ENCODE data around the gene CST4. TPM values are rescaled to one million over a fixed set of nuclear protein-coding genes. Genes with fewer than 3 reads are reported as not detected.
"Not testable (repeated sequence)": the region's sequence is repeated elsewhere in the genome, so short reads cannot be mapped to it uniquely, and the experiment has no call there.

CST4 gene
- total and polyA plus RNA-seq, 5 donors: not detected

DNA sequence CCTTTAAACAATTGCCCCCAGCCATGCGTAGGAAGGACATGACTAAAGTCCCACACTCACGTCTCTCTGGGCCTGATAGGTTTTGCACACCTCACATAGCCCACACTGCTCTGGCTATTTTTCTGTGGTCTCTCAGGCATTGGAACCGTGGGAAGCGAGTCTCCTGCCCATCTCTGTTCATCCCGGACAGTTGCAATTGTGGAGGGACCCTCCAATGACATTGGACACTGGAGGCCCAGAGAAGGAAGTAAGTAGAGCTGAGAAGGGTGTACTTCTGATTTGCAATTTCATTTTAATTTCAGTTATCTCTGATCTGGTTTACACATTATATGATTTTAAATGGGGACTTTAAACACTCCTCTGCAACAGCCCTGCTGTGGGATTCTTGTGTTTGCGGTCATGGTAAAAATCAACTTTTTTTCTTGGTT is 27.8 kb downstream of the CST4 start:
- no peaks in the 10 kb centered on the region for H3K9me3 ChIP-seq (ENCODE audit: control insufficient read depth, low read length)
- DNase-seq (no peak), ATAC-seq (no peak)
- H3K4me3 ChIP-seq (ENCODE audit: low read length): no peak overlapping the region
- no peak overlapping the region for H3K27ac ChIP-seq (ENCODE audit: low read length)
- H3K4me1 ChIP-seq (ENCODE audit: control insufficient read depth, insufficient read depth, low read length): no peaks in the 10 kb centered on the region
- intact Hi-C loops (cut with DNase I): no loop called here
- H3K27me3 ChIP-seq (ENCODE audit: control insufficient read depth, insufficient read depth): no peaks in the 10 kb centered on the region
- WGBS: 89% methylated on average over 6 of the region's 6 CpGs

DNA sequence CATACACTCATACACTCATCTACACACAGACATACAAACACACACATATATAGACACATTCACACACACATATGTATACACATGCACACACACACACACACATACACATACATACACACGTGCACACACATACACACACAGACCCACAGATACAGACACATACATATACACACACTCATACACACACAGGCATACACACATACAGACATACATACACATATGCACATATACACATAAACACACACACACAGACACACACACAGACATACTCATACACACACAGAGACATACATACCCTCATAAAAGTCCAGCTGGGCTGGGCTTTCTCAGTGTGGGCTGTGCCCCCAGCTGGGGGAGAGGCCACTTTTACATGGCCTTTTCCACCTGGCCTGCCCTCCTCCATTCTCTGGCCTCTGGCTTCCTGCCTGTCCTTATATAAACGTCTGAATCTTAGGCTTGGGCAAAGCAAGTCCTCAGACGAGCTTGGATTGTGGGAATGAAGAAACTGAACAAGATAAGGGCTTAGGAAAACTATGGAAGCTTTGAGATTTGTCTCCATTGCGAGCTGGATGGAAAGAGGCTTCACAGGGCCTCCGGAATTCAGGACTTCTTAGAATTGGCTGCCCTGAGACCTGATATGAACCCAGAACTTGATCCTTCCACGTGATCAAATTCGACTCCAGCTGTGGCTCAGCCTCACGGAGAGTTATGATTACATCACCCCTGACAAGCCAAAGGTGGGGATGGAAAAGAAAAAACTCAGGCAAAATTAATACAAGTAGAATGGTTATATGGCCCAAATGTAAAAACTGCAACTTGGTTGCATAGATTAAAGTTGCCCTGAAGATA is 28.6 kb downstream of the CST4 start:
- H3K4me3 ChIP-seq (ENCODE audit: low read length): no peak overlapping the region
- intact Hi-C loops (cut with DNase I): no loop called here
- H3K4me1 ChIP-seq (ENCODE audit: control insufficient read depth, insufficient read depth, low read length): no peaks in the 10 kb centered on the region
- peak overlapping the region; percentile 68 for H3K27ac ChIP-seq (ENCODE audit: low read length)
- no peaks in the 10 kb centered on the region for H3K9me3 ChIP-seq (ENCODE audit: control insufficient read depth, low read length)
- peak; percentile 49 to 76 for ATAC-seq
- peak in 2 of 3 donors; percentile 38 to 67 for DNase-seq
- H3K27me3 ChIP-seq (ENCODE audit: control insufficient read depth, insufficient read depth): no peaks in the 10 kb centered on the region
- WGBS: 45% methylated on average over 8 of the region's 8 CpGs

- DNase-seq; H3K4me1 ChIP-seq (ENCODE audit: control insufficient read depth, insufficient read depth, low read length); H3K27me3 ChIP-seq (ENCODE audit: control insufficient read depth, insufficient read depth); intact Hi-C loops (cut with DNase I); H3K9me3 ChIP-seq (ENCODE audit: control insufficient read depth, low read length); H3K27ac ChIP-seq (ENCODE audit: low read length); ATAC-seq; H3K4me3 ChIP-seq (ENCODE audit: low read length): not testable (repeated sequence)
- WGBS: 93% methylated on average over 2 of the region's 2 CpGs
These were observed 29.2 kb downstream of the CST4 start for GRCh38 chr20:23659610-23659988.

DNA sequence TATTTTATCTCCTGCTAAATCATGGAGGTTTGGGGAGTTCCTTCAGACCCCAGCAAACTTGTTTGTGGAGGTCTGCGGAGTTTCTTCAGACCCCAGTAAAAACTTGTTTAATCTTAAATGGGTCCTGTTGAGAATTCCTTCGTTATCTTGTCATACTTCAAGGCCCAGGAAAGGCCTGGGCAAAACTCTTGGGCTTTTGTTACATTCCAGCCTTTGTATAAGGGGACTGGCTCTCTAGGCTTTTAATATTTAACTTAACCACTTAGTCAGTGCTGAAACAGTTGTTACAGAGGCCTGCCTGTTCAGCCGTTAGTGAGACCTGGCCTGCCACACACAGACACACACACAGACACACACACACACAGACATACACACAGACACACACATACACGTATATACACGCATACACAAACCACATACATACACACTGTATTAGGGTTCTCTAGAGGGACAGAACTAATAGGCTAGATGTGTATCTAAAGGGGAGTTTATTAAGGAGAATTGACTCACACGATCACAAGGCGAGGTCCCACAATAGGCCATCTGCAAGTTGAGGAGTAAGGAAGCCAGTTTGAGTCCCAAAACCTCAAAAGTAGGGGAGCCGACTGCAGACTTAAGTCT is 29.7 kb downstream of the CST4 start:
- no peaks in the 10 kb centered on the region for H3K9me3 ChIP-seq (ENCODE audit: control insufficient read depth, low read length)
- WGBS: 91% methylated on average over 8 of the region's 8 CpGs
- peaks cover 3% of the 10 kb centered on the region for H3K4me1 ChIP-seq (ENCODE audit: control insufficient read depth, insufficient read depth, low read length)
- no peak for DNase-seq
- ATAC-seq: no peak
- no peak overlapping the region for H3K4me3 ChIP-seq (ENCODE audit: low read length)
- intact Hi-C loops (cut with DNase I): no loop called here
- H3K27ac ChIP-seq (ENCODE audit: low read length): no peak overlapping the region
- no peaks in the 10 kb centered on the region for H3K27me3 ChIP-seq (ENCODE audit: control insufficient read depth, insufficient read depth)

GRCh38 chr20:23658336-23658735 is 30.5 kb downstream of the CST4 start:
- WGBS: 65% methylated on average over 2 of the region's 2 CpGs
- Histone ChIP-seq H3K27me3 (ENCODE audit: control insufficient read depth, insufficient read depth) (no peaks in the 10 kb centered on the region), H3K4me1 (ENCODE audit: control insufficient read depth, insufficient read depth, low read length) (peaks cover 5% of the 10 kb centered on the region)

GRCh38 chr20:23657202-23657601 is 31.6 kb downstream of the CST4 start:
- 78% methylated on average over 8 of the region's 8 CpGs for WGBS
- Histone ChIP-seq H3K4me3 (ENCODE audit: low read length) (no peak overlapping the region), H3K27me3 (ENCODE audit: control insufficient read depth, insufficient read depth) (no peaks in the 10 kb centered on the region), H3K9me3 (ENCODE audit: control insufficient read depth, low read length) (no peaks in the 10 kb centered on the region), H3K27ac (ENCODE audit: low read length) (no peak overlapping the region), H3K4me1 (ENCODE audit: control insufficient read depth, insufficient read depth, low read length) (peaks cover 5% of the 10 kb centered on the region)
- ATAC-seq: no peak
- intact Hi-C loops (cut with DNase I): no loop called here
- peak in 1 of 3 donors; percentile 46 for DNase-seq

More at GRCh38 chr20:23658336-23658735, 30.5 kb downstream of the CST4 start:
- H3K27ac ChIP-seq (ENCODE audit: low read length): no peak overlapping the region
- ATAC-seq: no peak
- H3K4me3 ChIP-seq (ENCODE audit: low read length): no peak overlapping the region
- intact Hi-C loops (cut with DNase I): no loop called here
- DNase-seq: no peak
- H3K9me3 ChIP-seq (ENCODE audit: control insufficient read depth, low read length): no peaks in the 10 kb centered on the region

DNA sequence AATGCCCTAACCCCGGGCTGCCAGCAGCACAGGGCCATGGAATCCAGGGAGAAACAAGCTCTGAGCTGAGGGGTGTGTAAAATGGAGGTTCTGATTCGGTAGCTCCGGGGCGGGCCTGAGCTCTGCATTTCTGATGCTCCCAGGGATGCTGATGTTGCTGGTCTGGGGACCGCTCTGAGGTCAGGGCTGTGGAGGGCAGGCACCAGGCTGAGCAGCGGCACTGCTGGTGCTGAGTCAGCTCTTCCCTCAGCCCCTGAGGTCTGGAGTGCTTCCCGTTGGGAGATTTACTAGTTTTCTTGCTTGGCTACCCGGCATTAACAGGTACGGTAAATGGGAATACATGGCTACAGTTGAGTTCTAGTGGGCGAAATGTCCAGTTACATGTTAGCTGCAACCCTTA is 32.5 kb downstream of the CST4 start:
- ATAC-seq (peak; percentile 50 to 61), DNase-seq (peak in 2 of 3 donors; percentile 70 to 75)
- 58% methylated on average over 10 of the region's 10 CpGs for WGBS
- no peaks in the 10 kb centered on the region for H3K9me3 ChIP-seq (ENCODE audit: control insufficient read depth, low read length)
- intact Hi-C loops (cut with DNase I): no loop called here
- H3K27me3 ChIP-seq (ENCODE audit: control insufficient read depth, insufficient read depth): no peaks in the 10 kb centered on the region
- H3K4me3 ChIP-seq (ENCODE audit: low read length): no peak overlapping the region
- peaks cover 5% of the 10 kb centered on the region for H3K4me1 ChIP-seq (ENCODE audit: control insufficient read depth, insufficient read depth, low read length)
- H3K27ac ChIP-seq (ENCODE audit: low read length): peak overlapping the region; percentile 21

DNA sequence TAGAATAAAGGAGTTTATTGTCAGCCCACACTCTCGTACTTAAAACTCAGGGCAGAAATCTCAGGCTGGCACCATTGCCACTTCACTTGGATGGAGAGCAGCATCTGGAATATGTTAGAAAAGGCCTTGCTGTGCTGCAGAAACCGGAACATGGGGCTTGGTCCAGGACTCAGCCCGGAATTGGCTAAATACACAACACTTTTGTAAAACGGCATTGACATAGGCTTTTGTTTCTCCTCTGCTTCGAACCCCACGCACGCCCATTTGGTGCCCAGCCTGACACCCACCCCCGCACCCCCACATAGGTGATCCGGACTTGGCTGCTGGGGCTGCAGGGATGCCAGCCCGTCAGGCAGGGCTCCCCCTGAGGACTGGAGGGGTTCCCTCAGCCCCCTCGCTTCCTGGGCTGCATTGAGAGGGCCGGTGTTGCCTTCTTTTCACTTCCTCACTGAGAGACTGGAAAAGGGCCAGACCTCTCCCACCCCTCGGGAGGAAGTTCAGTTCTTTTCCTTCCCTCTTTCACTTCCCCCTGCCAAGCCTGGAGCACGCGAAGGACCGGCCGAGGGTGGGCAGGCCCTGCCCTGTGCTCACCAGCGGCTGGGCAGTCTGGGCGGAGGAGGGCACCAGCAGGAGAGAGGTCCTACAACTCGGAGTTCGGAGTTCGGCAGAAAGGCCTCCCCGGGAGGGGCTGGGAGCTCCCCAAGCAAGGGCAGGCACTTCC is 33.2 kb downstream of the CST4 start:
- peak; percentile 81 to 87 for ATAC-seq
- Histone ChIP-seq H3K4me3 (ENCODE audit: low read length) (no peak overlapping the region), H3K27me3 (ENCODE audit: control insufficient read depth, insufficient read depth) (no peaks in the 10 kb centered on the region), H3K4me1 (ENCODE audit: control insufficient read depth, insufficient read depth, low read length) (peaks cover 5% of the 10 kb centered on the region), H3K9me3 (ENCODE audit: control insufficient read depth, low read length) (no peaks in the 10 kb centered on the region), H3K27ac (ENCODE audit: low read length) (peak overlapping the region; percentile 72)
- intact Hi-C loops (cut with DNase I): no loop called here
- 24% methylated on average over 23 of the region's 23 CpGs for WGBS
- DNase-seq: peak; percentile 71 to 91 (median 91)

GRCh38 chr20:23654717-23655116 is 34.1 kb downstream of the CST4 start:
- no peak overlapping the region for H3K4me3 ChIP-seq (ENCODE audit: low read length)
- H3K27ac ChIP-seq (ENCODE audit: low read length): peak overlapping the region; percentile 6
- 43% methylated on average over 4 of the region's 4 CpGs for WGBS
- peaks cover 5% of the 10 kb centered on the region for H3K4me1 ChIP-seq (ENCODE audit: control insufficient read depth, insufficient read depth, low read length)
- no peak for ATAC-seq
- H3K9me3 ChIP-seq (ENCODE audit: control insufficient read depth, low read length): no peaks in the 10 kb centered on the region
- H3K27me3 ChIP-seq (ENCODE audit: control insufficient read depth, insufficient read depth): no peaks in the 10 kb centered on the region
- peak in 1 of 3 donors; percentile 49 for DNase-seq
- intact Hi-C loops (cut with DNase I): no loop called here

GRCh38 chr20:23654000-23654399 is 34.8 kb downstream of the CST4 start:
- Histone ChIP-seq H3K9me3 (ENCODE audit: control insufficient read depth, low read length) (no peaks in the 10 kb centered on the region), H3K27ac (ENCODE audit: low read length) (no peak overlapping the region), H3K27me3 (ENCODE audit: control insufficient read depth, insufficient read depth) (no peaks in the 10 kb centered on the region), H3K4me1 (ENCODE audit: control insufficient read depth, insufficient read depth, low read length) (peaks cover 5% of the 10 kb centered on the region), H3K4me3 (ENCODE audit: low read length) (no peak overlapping the region)
- WGBS: 65% methylated on average over 2 of the region's 2 CpGs
- DNase-seq: no peak
- intact Hi-C loops (cut with DNase I): no loop called here
- no peak for ATAC-seq

DNA sequence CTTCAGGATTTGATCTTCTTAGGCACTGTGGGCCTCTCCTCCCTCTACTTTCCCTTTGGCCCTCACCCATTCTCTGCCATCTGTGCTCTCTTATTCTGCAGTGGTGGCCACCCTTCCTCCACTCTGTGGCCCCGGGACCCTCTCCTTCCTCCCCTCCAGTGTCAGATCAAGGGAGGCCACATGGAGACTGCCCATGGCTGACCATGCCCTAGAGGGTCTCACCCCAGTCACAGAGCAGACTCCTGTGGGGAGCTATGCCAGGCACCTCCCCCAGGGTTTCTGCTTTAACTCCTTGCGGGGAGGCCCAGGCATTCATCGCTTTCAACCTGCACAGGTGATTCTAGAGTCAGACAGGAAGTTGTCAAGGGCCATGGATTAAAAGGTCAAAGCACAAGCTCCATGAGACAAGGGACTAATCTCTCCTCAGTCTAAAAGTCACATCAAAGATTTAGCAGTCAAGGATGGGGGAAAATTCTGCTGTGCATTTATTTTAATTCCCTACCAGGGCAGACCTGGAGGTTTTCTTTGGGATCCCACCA is 35.4 kb downstream of the CST4 start:
- Histone ChIP-seq H3K4me1 (ENCODE audit: control insufficient read depth, insufficient read depth, low read length) (peaks cover 5% of the 10 kb centered on the region), H3K27me3 (ENCODE audit: control insufficient read depth, insufficient read depth) (no peaks in the 10 kb centered on the region), H3K4me3 (ENCODE audit: low read length) (no peak overlapping the region), H3K27ac (ENCODE audit: low read length) (no peak overlapping the region), H3K9me3 (ENCODE audit: control insufficient read depth, low read length) (no peaks in the 10 kb centered on the region)
- 92% methylated on average over 3 of the region's 3 CpGs for WGBS
- ATAC-seq (no peak), DNase-seq (no peak)
- intact Hi-C loops (cut with DNase I): no loop called here
